ENCODE measurements around the gene ATPAF1. TPM values are rescaled to one million over a fixed set of nuclear protein-coding genes. Genes with fewer than 3 reads are reported as not detected.

ATPAF1 gene
- total RNA-seq, 1 donor from 2014 or later: 39.6 TPM

DNA sequence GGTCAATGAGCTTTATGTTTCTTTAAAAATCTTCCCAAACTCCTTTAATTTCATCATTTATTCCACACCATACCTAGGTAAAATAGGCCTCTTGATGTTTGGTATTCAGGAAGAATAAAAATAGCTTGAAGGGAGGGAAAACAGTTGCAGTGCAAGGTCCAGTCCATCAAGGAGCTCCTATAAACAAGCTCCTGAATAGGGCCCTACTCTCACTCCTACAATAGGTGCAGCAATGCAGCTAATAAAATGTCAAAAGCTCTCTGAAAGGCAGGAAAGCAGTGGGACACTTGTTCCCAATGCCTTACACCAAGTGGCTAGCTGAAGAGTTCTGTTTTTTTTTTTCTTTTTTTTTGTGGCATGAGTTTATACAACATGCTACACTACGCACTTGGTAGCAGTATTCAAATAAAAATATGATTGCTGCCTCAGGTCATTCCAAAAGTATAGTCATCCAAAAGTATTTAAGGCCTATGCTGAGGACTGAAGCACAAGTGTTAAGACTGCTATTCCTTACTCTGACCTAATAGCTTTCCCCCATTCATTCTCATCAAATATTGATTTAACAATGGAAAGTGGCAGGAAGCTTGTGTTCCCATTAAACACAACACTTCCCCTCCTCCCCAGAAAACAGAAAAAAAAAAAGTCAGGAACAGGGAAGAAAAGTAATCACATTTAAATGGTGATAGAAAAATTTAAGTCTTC is 13.3 kb upstream of the ATPAF1 start:
- no peak overlapping the region for H3K4me3 ChIP-seq (ENCODE audit: low read depth, low read length)
- DNase-seq (ENCODE audit: low read depth): no peak
- TF ChIP-seq, protein P1, sequence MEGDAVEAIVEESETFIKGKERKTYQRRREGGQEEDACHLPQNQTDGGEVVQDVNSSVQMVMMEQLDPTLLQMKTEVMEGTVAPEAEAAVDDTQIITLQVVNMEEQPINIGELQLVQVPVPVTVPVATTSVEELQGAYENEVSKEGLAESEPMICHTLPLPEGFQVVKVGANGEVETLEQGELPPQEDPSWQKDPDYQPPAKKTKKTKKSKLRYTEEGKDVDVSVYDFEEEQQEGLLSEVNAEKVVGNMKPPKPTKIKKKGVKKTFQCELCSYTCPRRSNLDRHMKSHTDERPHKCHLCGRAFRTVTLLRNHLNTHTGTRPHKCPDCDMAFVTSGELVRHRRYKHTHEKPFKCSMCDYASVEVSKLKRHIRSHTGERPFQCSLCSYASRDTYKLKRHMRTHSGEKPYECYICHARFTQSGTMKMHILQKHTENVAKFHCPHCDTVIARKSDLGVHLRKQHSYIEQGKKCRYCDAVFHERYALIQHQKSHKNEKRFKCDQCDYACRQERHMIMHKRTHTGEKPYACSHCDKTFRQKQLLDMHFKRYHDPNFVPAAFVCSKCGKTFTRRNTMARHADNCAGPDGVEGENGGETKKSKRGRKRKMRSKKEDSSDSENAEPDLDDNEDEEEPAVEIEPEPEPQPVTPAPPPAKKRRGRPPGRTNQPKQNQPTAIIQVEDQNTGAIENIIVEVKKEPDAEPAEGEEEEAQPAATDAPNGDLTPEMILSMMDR (conservative IDR thresholded peaks at IDR 0.05; ENCODE audit: low read depth, low read length): no peak

DNA sequence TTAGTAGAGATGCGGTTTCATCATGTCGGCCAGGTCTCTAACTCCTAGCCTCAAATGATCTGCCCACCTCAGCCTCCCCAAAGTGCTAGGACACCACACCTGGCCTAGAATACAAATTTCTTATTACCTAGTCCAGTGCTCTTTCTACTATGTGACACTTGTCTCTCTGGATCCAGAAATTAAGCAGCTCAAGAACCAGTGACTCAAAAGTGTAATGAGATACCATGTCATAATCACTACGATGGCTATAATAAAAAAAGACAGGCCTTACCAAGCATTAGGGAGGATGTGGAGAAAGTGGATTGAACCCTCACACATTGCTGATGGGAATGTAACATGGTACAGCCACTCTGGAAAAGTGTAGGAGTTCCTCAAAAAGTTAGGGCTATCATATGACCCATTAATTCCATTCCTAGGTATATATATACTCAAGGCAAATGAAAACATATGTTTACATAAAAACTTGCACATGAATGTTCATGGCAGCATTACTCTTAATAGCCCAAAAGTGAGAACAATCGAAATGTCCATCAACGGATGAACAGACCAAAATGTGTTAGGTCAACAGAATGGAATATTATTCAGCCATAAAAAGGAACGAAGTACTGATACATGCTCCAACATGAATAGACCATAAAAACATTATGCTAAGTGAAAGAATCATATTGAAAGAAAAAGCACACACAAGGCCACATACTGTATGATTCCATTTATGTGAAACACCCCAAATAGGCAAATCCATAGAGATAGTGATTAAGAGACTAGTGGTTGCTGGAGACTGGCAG is 11.8 kb upstream of the ATPAF1 start:
- no peak for DNase-seq (ENCODE audit: low read depth)
- TF ChIP-seq, protein P1 (conservative IDR thresholded peaks at IDR 0.05; ENCODE audit: low read depth, low read length): no peak
- H3K4me3 ChIP-seq (ENCODE audit: low read depth, low read length): no peak overlapping the region

- no peak for DNase-seq (ENCODE audit: low read depth)
- no peak overlapping the region for H3K4me3 ChIP-seq (ENCODE audit: low read depth, low read length)
- TF ChIP-seq, protein P1 (conservative IDR thresholded peaks at IDR 0.05; ENCODE audit: low read depth, low read length): no peak
Observed at GRCh38 chr1:46677339-46677738, 9.2 kb upstream of the ATPAF1 start.

DNA sequence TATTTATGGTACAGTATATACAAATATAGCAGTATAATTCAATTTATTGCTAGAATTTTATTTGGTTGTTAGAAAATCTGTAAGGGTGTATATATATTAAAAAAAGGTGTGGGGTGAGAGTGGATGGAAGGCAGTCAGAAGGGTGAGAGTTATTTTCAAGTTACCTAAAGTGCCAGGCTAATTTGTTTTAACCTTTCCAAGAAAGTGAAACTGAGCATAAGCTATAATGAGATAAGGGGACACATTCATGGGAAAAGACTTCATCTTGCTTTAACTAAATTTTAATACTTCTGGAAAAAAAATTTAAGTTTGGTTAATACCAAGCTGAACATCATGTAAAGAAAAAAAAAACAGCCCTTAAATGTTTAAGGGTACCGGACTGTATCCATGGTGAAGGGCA is 8.4 kb upstream of the ATPAF1 start:
- no peak for DNase-seq (ENCODE audit: low read depth)
- no peak overlapping the region for H3K4me3 ChIP-seq (ENCODE audit: low read depth, low read length)
- TF ChIP-seq, protein P1 (conservative IDR thresholded peaks at IDR 0.05; ENCODE audit: low read depth, low read length): no peak

GRCh38 chr1:46675549-46676314 is 7.6 kb upstream of the ATPAF1 start:
- no peak overlapping the region for H3K4me3 ChIP-seq (ENCODE audit: low read depth, low read length)
- TF ChIP-seq, protein P1 (conservative IDR thresholded peaks at IDR 0.05; ENCODE audit: low read depth, low read length): no peak
- DNase-seq (ENCODE audit: low read depth): no peak

- TF ChIP-seq, protein P1 (conservative IDR thresholded peaks at IDR 0.05; ENCODE audit: low read depth, low read length): no peak
- no peak overlapping the region for H3K4me3 ChIP-seq (ENCODE audit: low read depth, low read length)
- no peak for DNase-seq (ENCODE audit: low read depth)
Observed at GRCh38 chr1:46673749-46674182, 5.6 kb upstream of the ATPAF1 start.
